SK-N-SH treated with all-trans-retinoic acid at 6 μM for 48 hours (cell line): Measurements from ENCODE around the gene KANSL2.

ENCODE experiments used
- ARNTL ChIP-seq: fragments of 450-650 bp; formaldehyde crosslinking; IDR thresholded peaks from 2 replicates; pipeline ENCODE4 v1.5.0; 2020; ENCODE audit warnings: low read depth, mild to moderate bottlenecking, moderate library complexity, borderline replicate concordance
- CSDC2 ChIP-seq: fragments of 250-450 bp; sonication (Bioruptor Pico); IDR thresholded peaks from 2 replicates; pipeline ENCODE4 v1.5.0; 2020; ENCODE audit warnings: mild to moderate bottlenecking, moderate library complexity
- ESRRG ChIP-seq: fragments of 250-450 bp; sonication (Bioruptor Pico); IDR thresholded peaks from 2 replicates; pipeline ENCODE4 v1.6.1; 2021; ENCODE audit warnings: mild to moderate bottlenecking
- PATZ1 ChIP-seq: fragments of 250-450 bp; sonication (Bioruptor Pico); IDR thresholded peaks from 2 replicates; pipeline ENCODE4 v1.8.0; 2020; ENCODE audit warnings: mild to moderate bottlenecking, moderate library complexity, borderline replicate concordance
- PPARA ChIP-seq: fragments of 250-450 bp; sonication (Bioruptor Pico); IDR thresholded peaks from 2 replicates; pipeline ENCODE4 v1.5.0; 2020; ENCODE audit warnings: mild to moderate bottlenecking, borderline replicate concordance
- TCF4 ChIP-seq: fragments of 250-450 bp; sonication (Bioruptor Pico); IDR thresholded peaks from 2 replicates; pipeline ENCODE4 v1.8.0; 2021; ENCODE audit warnings: mild to moderate bottlenecking, moderate library complexity, borderline replicate concordance
- ZC3H10 ChIP-seq: fragments of 250-450 bp; sonication (Bioruptor Pico); IDR thresholded peaks from 2 replicates; pipeline ENCODE4 v1.5.1; 2021; ENCODE audit warnings: mild to moderate bottlenecking, moderate library complexity

DNA sequence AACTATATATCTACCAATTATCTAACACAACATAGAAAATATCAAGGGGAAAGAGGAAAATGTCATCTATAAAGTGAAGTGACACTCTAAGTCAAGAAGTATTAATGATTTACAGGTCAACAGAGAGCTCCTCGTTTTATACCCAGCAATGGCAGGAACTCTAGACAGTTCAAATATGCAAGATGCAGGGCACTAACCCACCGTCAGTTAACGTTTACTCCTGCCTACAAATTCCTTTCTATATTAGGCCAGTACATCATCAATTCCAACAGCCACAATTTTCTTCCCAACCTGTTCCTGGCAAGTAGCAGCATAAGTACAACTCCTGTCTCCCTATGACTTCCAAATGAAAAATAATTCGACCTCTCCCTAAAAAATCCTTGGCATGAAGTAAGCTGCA lies 9.0 kb upstream of the KANSL2 start:
- TF ChIP-seq ZC3H10 (no peak), PATZ1 (no peak), CSDC2 (CRISPR knock-in tag) (no peak), ARNTL (CRISPR knock-in tag) (no peak), PPARA (CRISPR knock-in tag) (no peak), TCF4 (CRISPR knock-in tag) (no peak), ESRRG (CRISPR knock-in tag) (no peak)
